Liver (tissue), 9 donors: Measurements from ENCODE around the gene RPL9. TPM values are rescaled to one million over a fixed set of nuclear protein-coding genes. Genes with fewer than 3 reads are reported as not detected.

Experiments
- DNase-seq: peaks from one replicate; pipeline ENCODE4 v3.0.0-alpha.2; 2017; ENCODE audit warnings: low spot score
- H3K27ac ChIP-seq, 2 donors: one replicate each; pipeline ENCODE4 v1.7.0; 2013; ENCODE audit warnings: inconsistent platforms in 2 of 2, low read length in 2 of 2, control low read depth in 1 of 2, low read depth in 1 of 2, mild to moderate bottlenecking in 1 of 2
- H3K27me3 ChIP-seq, 4 donors: one replicate each; pipeline versions ENCODE4 v1.6.1 to v1.7.0; 2013; ENCODE audit warnings: low read length in 3 of 4, inconsistent platforms in 1 of 4, mild to moderate bottlenecking in 1 of 4, moderate library complexity in 1 of 4; ENCODE audit not compliant: control insufficient read depth in 4 of 4, insufficient read depth in 4 of 4
- H3K36me3 ChIP-seq, 4 donors: one replicate each; pipeline versions ENCODE4 v1.6.1 to v1.7.0; 2013; ENCODE audit warnings: low read length in 3 of 4, mild to moderate bottlenecking in 3 of 4, low read depth in 1 of 4, moderate library complexity in 1 of 4; ENCODE audit not compliant: control insufficient read depth in 4 of 4, insufficient read depth in 3 of 4
- H3K4me1 ChIP-seq, 4 donors: one replicate each; pipeline versions ENCODE4 v1.6.1 to v1.7.0; 2013; ENCODE audit warnings: low read length in 3 of 4, mild to moderate bottlenecking in 3 of 4, moderate library complexity in 1 of 4; ENCODE audit not compliant: control insufficient read depth in 4 of 4, insufficient read depth in 4 of 4
- H3K4me3 ChIP-seq, 3 donors: one replicate each; pipeline versions ENCODE4 v1.6.1 to v1.7.0; 2013; ENCODE audit warnings: low read length in 3 of 3, control low read depth in 1 of 3, low read depth in 1 of 3, mild to moderate bottlenecking in 1 of 3
- H3K9ac ChIP-seq, 2 donors: one replicate each; pipeline ENCODE4 v1.7.0; 2013; ENCODE audit warnings: low read length in 2 of 2, mild to moderate bottlenecking in 2 of 2, moderate library complexity in 2 of 2, control low read depth in 1 of 2, low read depth in 1 of 2
- H3K9me3 ChIP-seq, 4 donors: one replicate each; pipeline versions ENCODE4 v1.6.1 to v1.7.0; 2013; ENCODE audit warnings: low read length in 3 of 4; ENCODE audit not compliant: control insufficient read depth in 4 of 4
- CTCF ChIP-seq: fragments of 150-350 bp; IDR thresholded peaks from 2 replicates; pipeline ENCODE4 v1.5.1; 2017; ENCODE audit warnings: improper control_type of control experiment, low read depth, low read length; ENCODE audit not compliant: missing input control
- EGR1 ChIP-seq, 2 donors: IDR thresholded peaks; 2 replicates each; pipeline ENCODE4 v1.6.1; 2016 to 2018; ENCODE audit warnings: antibody characterized with exemption in 2 of 2, low read depth in 2 of 2
- FOXA1 ChIP-seq: IDR thresholded peaks from 2 replicates; pipeline ENCODE4 v1.6.1; 2016; ENCODE audit warnings: antibody characterized with exemption
- FOXA2 ChIP-seq: IDR thresholded peaks from 2 replicates; pipeline ENCODE4 v1.6.1; 2016; ENCODE audit warnings: antibody characterized with exemption
- GABPA ChIP-seq, 2 donors: IDR thresholded peaks in 1 of 2; conservative IDR thresholded peaks in 1 of 2; 2 replicates each; pipeline ENCODE4 v1.6.1; 2016; ENCODE audit warnings: antibody characterized with exemption in 2 of 2, mild to moderate bottlenecking in 1 of 2, moderate library complexity in 1 of 2
- HNF4A ChIP-seq, 2 donors: conservative IDR thresholded peaks; 2 replicates each; pipeline ENCODE4 v1.6.1; 2016; ENCODE audit warnings: antibody characterized with exemption in 2 of 2, mild to moderate bottlenecking in 2 of 2
- HNF4G ChIP-seq: IDR thresholded peaks from 2 replicates; pipeline ENCODE4 v1.6.1; 2016; ENCODE audit warnings: antibody characterized with exemption
- JUND ChIP-seq, 2 donors: IDR thresholded peaks; 2 replicates each; pipeline ENCODE4 v1.6.1; 2016; ENCODE audit warnings: antibody characterized with exemption in 2 of 2
- MAX ChIP-seq: IDR thresholded peaks from 2 replicates; pipeline ENCODE4 v1.6.1; 2016; ENCODE audit warnings: antibody characterized with exemption
- NR2F2 ChIP-seq: IDR thresholded peaks from 2 replicates; pipeline ENCODE4 v1.6.1; 2016; ENCODE audit warnings: antibody characterized with exemption
- RAD21 ChIP-seq, 2 donors: IDR thresholded peaks; 2 replicates each; pipeline ENCODE4 v1.6.1; 2016; ENCODE audit warnings: antibody characterized with exemption in 2 of 2, mild to moderate bottlenecking in 2 of 2
- REST ChIP-seq: IDR thresholded peaks from 2 replicates; pipeline ENCODE4 v1.6.1; 2016; ENCODE audit warnings: antibody characterized with exemption, mild to moderate bottlenecking
- RXRA ChIP-seq, 2 donors: IDR thresholded peaks; 2 replicates each; pipeline ENCODE4 v1.6.1; 2017 to 2018; ENCODE audit warnings: antibody characterized with exemption in 2 of 2, mild to moderate bottlenecking in 1 of 2
- SP1 ChIP-seq: IDR thresholded peaks from 2 replicates; pipeline ENCODE4 v1.6.1; 2018; ENCODE audit warnings: antibody characterized with exemption, mild to moderate bottlenecking
- TAF1 ChIP-seq: conservative IDR thresholded peaks from 2 replicates; pipeline ENCODE4 v1.6.1; 2016; ENCODE audit warnings: antibody characterized with exemption, mild to moderate bottlenecking
- YY1 ChIP-seq: IDR thresholded peaks from 2 replicates; pipeline ENCODE4 v1.6.1; 2016; ENCODE audit warnings: antibody characterized with exemption, mild to moderate bottlenecking
- WGBS: extraction: QIAGEN DNeasy Blood & Tissue Kit; methylation state at CpG from one replicate; pipeline ENCODE4 v1.1.7; 2013; 5-methylcytosine and 5-hydroxymethylcytosine counted together
- polyA plus RNA-seq, 2 donors: library from polyadenylated mRNA; stranded (reverse) in 1 of 2; unstranded in 1 of 2; fragments of 200-250 nt in 1 of 2; fragments of >200 nt in 1 of 2; fragmentation: Nextera tagmentation in 1 of 2; extraction: Ambion mirVana in 1 of 2; gene quantifications; one replicate each; pipeline versions ENCODE4 v1.2.1 to v1.2.3, GENCODE V29; 2013 to 2015
- total RNA-seq, 2 donors: library from RNA; depleted of rRNA; stranded (reverse); fragments of >200 nt; gene quantifications; one replicate each; pipeline ENCODE4 v1.2.3, GENCODE V29; 2014
- donor health status: healthy.
- donor health status: healthy.
- donor health status: healthy.
- donor health status: healthy.
- donor health status: healthy.

The RPL9 gene
- total and polyA plus RNA-seq, 4 donors: 427 to 1,176 (median 615) TPM

GRCh38 chr4:39498727-39499020, 40.0 kb upstream of the RPL9 start (continued):
- TF ChIP-seq CTCF (no peak), NR2F2 (no peak), HNF4G (no peak), EGR1 (IDR thresholded peaks at IDR 0.05; ENCODE audit: low read depth in 2 of 2) (no peak)

- TF ChIP-seq SP1 (no peak), GABPA (IDR thresholded peaks at IDR 0.05 in 1 of 2, conservative IDR thresholded peaks at IDR 0.05 in 1 of 2) (no peak), REST (no peak)
- WGBS: 96% methylated on average over 1 of the region's 1 CpG
- Histone ChIP-seq H3K9me3 (no peaks in the 10 kb centered on the region), H3K4me3 (no peak overlapping the region), H3K27ac (no peak overlapping the region), H3K36me3 (peaks cover 12 to 35% (median 31%) of the 10 kb centered on the region in 4 donors), H3K9ac (no peak overlapping the region), H3K4me1 (peaks cover 0 to 3% (median 1%) of the 10 kb centered on the region in 4 donors), H3K27me3 (no peaks in the 10 kb centered on the region)
- DNase-seq: no peak
These were observed 39.4 kb upstream of the RPL9 start for GRCh38 chr4:39497909-39498726.

GRCh38 chr4:39495446-39496213, 36.9 kb upstream of the RPL9 start:
- 51% methylated on average over 4 of the region's 4 CpGs for WGBS
- DNase-seq: no peak
- no peak for TF ChIP-seq RAD21 (IDR thresholded peaks at IDR 0.05)
- TF ChIP-seq FOXA2: no peak
- no peak for TF ChIP-seq CTCF
- no peak for TF ChIP-seq TAF1
- TF ChIP-seq GABPA (IDR thresholded peaks at IDR 0.05 in 1 of 2, conservative IDR thresholded peaks at IDR 0.05 in 1 of 2): no peak
- no peak for TF ChIP-seq HNF4A (conservative IDR thresholded peaks at IDR 0.05)
- TF ChIP-seq REST: no peak
- no peak for TF ChIP-seq JUND (IDR thresholded peaks at IDR 0.05)
- no peak for TF ChIP-seq HNF4G
- no peak for TF ChIP-seq YY1
- no peak for TF ChIP-seq NR2F2
- no peak for TF ChIP-seq EGR1 (IDR thresholded peaks at IDR 0.05; ENCODE audit: low read depth in 2 of 2)
- no peak for TF ChIP-seq FOXA1
- TF ChIP-seq RXRA (IDR thresholded peaks at IDR 0.05): no peak
- no peak for TF ChIP-seq MAX

More at GRCh38 chr4:39495446-39496213, 36.9 kb upstream of the RPL9 start:
- Histone ChIP-seq H3K9ac (no peak overlapping the region), H3K27me3 (no peaks in the 10 kb centered on the region), H3K4me3 (no peak overlapping the region), H3K9me3 (no peaks in the 10 kb centered on the region), H3K27ac (peak overlapping the region in 1 of 2 donors; percentile 20), H3K36me3 (peaks cover 0 to 20% (median 15%) of the 10 kb centered on the region in 4 donors), H3K4me1 (peaks cover 0 to 3% (median 1%) of the 10 kb centered on the region in 4 donors)
